Tibial nerve (tissue), 4 donors: ENCODE results near the gene OVCH1.

Experiments
- CTCF ChIP-seq, 5 experiments: fragments of 200-600 bp in 3 of 5; fragments of 450-650 bp in 2 of 5; sonication (generic) in 3 of 5; IDR thresholded peaks; one replicate each; pipeline ENCODE4 v1.5.1; 2016 to 2019; ENCODE audit warnings: antibody characterized with exemption in 5 of 5, mild to moderate bottlenecking in 3 of 5, moderate library complexity in 2 of 5
- EP300 ChIP-seq, 2 donors: sonication (generic); formaldehyde crosslinking; IDR thresholded peaks; one replicate each; pipeline ENCODE4 v1.6.1; 2017; ENCODE audit warnings: antibody characterized with exemption in 2 of 2, mild to moderate bottlenecking in 1 of 2
- POLR2A ChIP-seq, 2 donors: fragments of 450-650 bp; IDR thresholded peaks; one replicate each; pipeline ENCODE4 v1.6.1; 2017; ENCODE audit warnings: antibody characterized with exemption in 2 of 2, mild to moderate bottlenecking in 2 of 2, moderate library complexity in 2 of 2

- TF ChIP-seq CTCF (IDR thresholded peaks at IDR 0.05), result no peak
- no peak for TF ChIP-seq POLR2A (IDR thresholded peaks at IDR 0.05)
- no peak for TF ChIP-seq EP300 (IDR thresholded peaks at IDR 0.05)
Observed at GRCh38 chr12:29414368-29414767, 83.1 kb downstream of the OVCH1 start.
